ENCODE measurements around the gene CNOT9. TPM values are rescaled to one million over a fixed set of nuclear protein-coding genes. Genes with fewer than 3 reads are reported as not detected.
"Not testable (repeated sequence)": the region's sequence is repeated elsewhere in the genome, so short reads cannot be mapped to it uniquely, and the experiment has no call there.

The CNOT9 gene
- total and polyA plus RNA-seq, 10 of the 15 experiments (the other 5 are each of a cell fraction or from before 2014, with no cell fraction given): 51.0 to 172 (median 98.2) TPM

DNA sequence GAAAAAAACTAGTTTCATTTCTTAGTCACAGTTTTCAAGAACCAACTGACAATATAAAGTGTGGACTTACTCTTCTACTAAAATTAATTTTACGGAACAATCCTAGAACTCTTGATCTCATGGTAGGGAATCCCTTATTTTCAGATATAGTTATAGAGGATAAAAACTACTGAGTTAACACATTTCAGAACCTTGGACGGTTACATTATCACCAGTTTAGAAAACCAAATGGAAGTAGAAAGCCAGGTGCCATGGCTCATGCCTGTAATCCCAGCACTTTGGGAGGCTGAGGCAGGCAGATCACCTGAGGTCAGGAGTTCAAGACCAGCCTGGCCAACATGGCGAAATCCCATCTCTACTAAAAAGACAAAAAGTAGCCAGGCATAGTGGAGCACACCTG lies 14.4 kb upstream of the CNOT9 start:
- H3K9me3 ChIP-seq (replicated peaks; ENCODE audit: control insufficient read depth, insufficient read depth, low read length); POLR2A ChIA-PET; intact Hi-C loops (cut with micrococcal nuclease; ENCODE audit: unreplicated experiment); RAD21 ChIA-PET (ENCODE audit: unreplicated experiment); H3K4me2 ChIP-seq (ENCODE audit: control insufficient read depth, insufficient read depth); H3K79me2 ChIP-seq (ENCODE audit: control insufficient read depth, insufficient read depth, low read length); in situ Hi-C loops (cut with MboI); H4K20me1 ChIP-seq (ENCODE audit: control insufficient read depth, insufficient read depth); H3K4me1 ChIP-seq (ENCODE audit: control insufficient read depth, insufficient read depth, low read length); ATAC-seq; FAIRE-seq; H3K9ac ChIP-seq (ENCODE audit: control insufficient read depth, insufficient read depth, low read length); DNase-seq (ENCODE audit: low read depth, low spot score); H3K27ac ChIP-seq (ENCODE audit: control insufficient read depth, insufficient read depth); SMC1A ChIA-PET (ENCODE audit: uncharacterized antibody, unreplicated experiment); H2AFZ ChIP-seq (ENCODE audit: control insufficient read depth, low read depth, low read length); H3K27me3 ChIP-seq (replicated peaks in 1 of 2; ENCODE audit: control insufficient read depth in 2 of 2, insufficient read depth in 2 of 2, low read length in 1 of 2); BruUV-seq (replicated peaks); H3K4me3 ChIP-seq: not testable (repeated sequence)
- WGBS (ENCODE audit: insufficient coverage, insufficient replicate concordance, low lambda C conversion rate, missing lambda C conversion rate): 90% methylated on average over 3 of the region's 3 CpGs
- CTCF ChIA-PET: interaction anchor here (0.6 kb wide), 1 partner anchor 58 kb away, joined by 3 read pairs; no protein-coding TSS in a partner anchor
- peaks cover 3 to 24% of the 10 kb centered on the region in 2 experiments for H3K36me3 ChIP-seq (ENCODE audit: control insufficient read depth in 2 of 2, insufficient read depth in 2 of 2, low read length in 1 of 2)

- DNase-seq (ENCODE audit: low read depth, low spot score) (no peak), ATAC-seq (no peak), FAIRE-seq (no peak)
- Histone ChIP-seq H2AFZ (ENCODE audit: control insufficient read depth, low read depth, low read length) (no peak overlapping the region), H3K4me3 (no peak overlapping the region), H3K9me3 (replicated peaks; ENCODE audit: control insufficient read depth, insufficient read depth, low read length) (no peaks in the 10 kb centered on the region; the same call in 2 of the 3 replicates), H3K27ac (ENCODE audit: control insufficient read depth, insufficient read depth) (no peak overlapping the region), H3K27me3 (replicated peaks in 1 of 2; ENCODE audit: control insufficient read depth in 2 of 2, insufficient read depth in 2 of 2, low read length in 1 of 2) (no peaks in the 10 kb centered on the region), H3K4me2 (ENCODE audit: control insufficient read depth, insufficient read depth) (no peak overlapping the region), H3K79me2 (ENCODE audit: control insufficient read depth, insufficient read depth, low read length) (no peaks in the 10 kb centered on the region), H4K20me1 (ENCODE audit: control insufficient read depth, insufficient read depth) (no peaks in the 10 kb centered on the region), H3K4me1 (ENCODE audit: control insufficient read depth, insufficient read depth, low read length) (no peaks in the 10 kb centered on the region), H3K36me3 (ENCODE audit: control insufficient read depth in 2 of 2, insufficient read depth in 2 of 2, low read length in 1 of 2) (peaks cover 3 to 20% of the 10 kb centered on the region in 2 experiments), H3K9ac (ENCODE audit: control insufficient read depth, insufficient read depth, low read length) (no peak overlapping the region)
- TF ChIP-seq BMI1 (IDR thresholded peaks at IDR 0.05; ENCODE audit: borderline replicate concordance): no peak
- no peak for TF ChIP-seq BCL3 (IDR thresholded peaks at IDR 0.05; ENCODE audit: borderline replicate concordance, insufficient read depth, low read depth, low read length, poor library complexity, severe bottlenecking)
- no peak for TF ChIP-seq CEBPB (IDR thresholded peaks at IDR 0.05; ENCODE audit: borderline replicate concordance in 1 of 2, low read depth in 2 of 2, low read length in 2 of 2)
- TF ChIP-seq FOXK2 (IDR thresholded peaks at IDR 0.05): no peak
- TF ChIP-seq NBN (IDR thresholded peaks at IDR 0.05): no peak
- no peak for TF ChIP-seq BCLAF1 (IDR thresholded peaks at IDR 0.05)
- TF ChIP-seq SIX5 (IDR thresholded peaks at IDR 0.05; ENCODE audit: low read depth, low read length, severe bottlenecking): no peak
- no peak for TF ChIP-seq NFXL1 (IDR thresholded peaks at IDR 0.05; ENCODE audit: borderline replicate concordance)
- RAD21 ChIA-PET (ENCODE audit: unreplicated experiment): no interaction called here
- in situ Hi-C loops (cut with MboI) (no loop called here), intact Hi-C loops (cut with micrococcal nuclease; ENCODE audit: unreplicated experiment) (no loop called here)
- no TSS peak for BruUV-seq (replicated peaks)
- POLR2A ChIA-PET: interaction anchor here (0.5 kb wide), 1 partner anchor 648 kb away, joined by 7 read pairs; no protein-coding TSS in a partner anchor
- CTCF ChIA-PET: no interaction called here
- 84% methylated on average over 4 of the region's 4 CpGs for WGBS (ENCODE audit: insufficient coverage, insufficient replicate concordance, low lambda C conversion rate, missing lambda C conversion rate)
- SMC1A ChIA-PET (ENCODE audit: uncharacterized antibody, unreplicated experiment): interaction anchor here (1.5 kb wide), 1 partner anchor 9 kb away, joined by 3 read pairs; no protein-coding TSS in a partner anchor
These were observed 13.1 kb upstream of the CNOT9 start for GRCh38 chr2:218555527-218555926.

All from GM12878 (cell line).